DMS 273 (cell line): ENCODE measurements around the gene TNFAIP8L2.
"Not testable (repeated sequence)": the region's sequence is repeated elsewhere in the genome, so short reads cannot be mapped to it uniquely, and the experiment has no call there.

ENCODE experiments used
- DNase-seq: peaks from one replicate; lab custom pipeline; 2025; ENCODE audit not compliant: unreplicated experiment; lab: John Stamatoyannopoulos, UW

The TNFAIP8L2 gene

GRCh38 chr1:151188667-151189066 lies 32.2 kb downstream of the TNFAIP8L2 start:
- DNase-seq, result not testable (repeated sequence)

GRCh38 chr1:151189637-151190445 lies 33.4 kb downstream of the TNFAIP8L2 start, which contains the start of gene VPS72:
TSS of gene VPS72 (minus strand) at chr1:151190197. CDS start at chr1:151190121, 76 bp downstream.
- peak; percentile 100 for DNase-seq

- DNase-seq, result no peak
Measured at GRCh38 chr1:151192047-151192446, 35.6 kb downstream of the TNFAIP8L2 start.

- DNase-seq, result no peak
Measured at GRCh38 chr1:151193304-151193703, 36.9 kb downstream of the TNFAIP8L2 start.

- DNase-seq, result peak; percentile 88
Measured at GRCh38 chr1:151193856-151194255, 37.4 kb downstream of the TNFAIP8L2 start.

- peak; percentile 95 for DNase-seq
Measured at GRCh38 chr1:151194894-151195594, 38.6 kb downstream of the TNFAIP8L2 start.

- peak; percentile 100 for DNase-seq
Measured at GRCh38 chr1:151196292-151196800, 39.9 kb downstream of the TNFAIP8L2 start.

- peak; percentile 100 for DNase-seq
Measured at GRCh38 chr1:151197863-151198253, 41.4 kb downstream of the TNFAIP8L2 start.

- peak; percentile 100 for DNase-seq
Measured at GRCh38 chr1:151198254-151199127, 42.0 kb downstream of the TNFAIP8L2 start, which contains the start of gene PIP5K1A. TSS of gene PIP5K1A (plus strand) at chr1:151198552. CDS start at chr1:151198997, 445 bp downstream.

GRCh38 chr1:151199873-151200581 lies 43.6 kb downstream of the TNFAIP8L2 start:
- peak; percentile 99 for DNase-seq

- DNase-seq, result not testable (repeated sequence)
Measured at GRCh38 chr1:151205381-151205965, 49.0 kb downstream of the TNFAIP8L2 start.
